ENCODE measurements around the gene COPB2.
A peak's percentile ranks its signal among the peaks of the same experiment; 100 is the strongest.
"Not testable (repeated sequence)": the region's sequence is repeated elsewhere in the genome, so short reads cannot be mapped to it uniquely, and the experiment has no call there.

COPB2 gene

GRCh38 chr3:139389552-139390368 lies at the start of gene COPB2:
Gene COPB2, minus strand, starts transcription at chr3:139389647. Its CDS starts 97 bp downstream, at chr3:139389550.
- DNase-seq: peak; percentile 96

- DNase-seq: no peak
These were observed 45.4 kb upstream of the COPB2 start for GRCh38 chr3:139434764-139435307.

- no peak for DNase-seq
These were observed 44.8 kb upstream of the COPB2 start for GRCh38 chr3:139434228-139434627.

GRCh38 chr3:139433089-139433488 lies 43.6 kb upstream of the COPB2 start:
- DNase-seq: no peak

GRCh38 chr3:139430493-139430892 lies 41.0 kb upstream of the COPB2 start:
- DNase-seq: no peak

GRCh38 chr3:139427283-139428060 lies 38.0 kb upstream of the COPB2 start:
- DNase-seq: peak; percentile 77

GRCh38 chr3:139425745-139426400 lies 36.4 kb upstream of the COPB2 start:
- no peak for DNase-seq

- DNase-seq: no peak
These were observed 33.8 kb upstream of the COPB2 start for GRCh38 chr3:139423232-139423631.

- DNase-seq: no peak
These were observed 32.0 kb upstream of the COPB2 start for GRCh38 chr3:139421460-139421859.

- DNase-seq: no peak
These were observed 31.6 kb upstream of the COPB2 start for GRCh38 chr3:139421040-139421439.

GRCh38 chr3:139418144-139418543 lies 28.7 kb upstream of the COPB2 start:
- no peak for DNase-seq

- no peak for DNase-seq
These were observed 26.8 kb upstream of the COPB2 start for GRCh38 chr3:139416275-139416674.

GRCh38 chr3:139414608-139415224 lies 25.3 kb upstream of the COPB2 start:
- no peak for DNase-seq

GRCh38 chr3:139412891-139413290 lies 23.4 kb upstream of the COPB2 start:
- DNase-seq: not testable (repeated sequence)

GRCh38 chr3:139401155-139401554 lies 11.7 kb upstream of the COPB2 start:
- not testable (repeated sequence) for DNase-seq

- no peak for DNase-seq
These were observed 7.3 kb upstream of the COPB2 start for GRCh38 chr3:139396707-139397106.

- no peak for DNase-seq
These were observed 4.7 kb upstream of the COPB2 start for GRCh38 chr3:139394116-139394515.

- DNase-seq: no peak
These were observed 461 bp downstream of the COPB2 start for GRCh38 chr3:139388821-139389551.

- DNase-seq: no peak
These were observed 1.4 kb downstream of the COPB2 start for GRCh38 chr3:139388077-139388476.

GRCh38 chr3:139382291-139382690 lies 7.2 kb downstream of the COPB2 start:
- DNase-seq: not testable (repeated sequence)

- DNase-seq: no peak
These were observed 8.9 kb downstream of the COPB2 start for GRCh38 chr3:139380575-139380974.

All from NCI-H345 (cell line).